ENCODE measurements around the gene GALNT9.
"Not testable (repeated sequence)": the region's sequence is repeated elsewhere in the genome, so short reads cannot be mapped to it uniquely, and the experiment has no call there.

Gene GALNT9

GRCh38 chr12:132210223-132211055, 119.0 kb downstream of the GALNT9 start:
- DNase-seq: no peak

GRCh38 chr12:132209619-132210222, 119.7 kb downstream of the GALNT9 start:
- DNase-seq: no peak

GRCh38 chr12:132208153-132208823, 121.1 kb downstream of the GALNT9 start:
- DNase-seq: no peak

GRCh38 chr12:132207083-132207775, 122.2 kb downstream of the GALNT9 start:
- DNase-seq: no peak

GRCh38 chr12:132206046-132206434, 123.3 kb downstream of the GALNT9 start:
- DNase-seq: no peak

GRCh38 chr12:132205271-132206045, 123.9 kb downstream of the GALNT9 start:
- no peak for DNase-seq

GRCh38 chr12:132204793-132205270, 124.6 kb downstream of the GALNT9 start:
- DNase-seq: no peak

- DNase-seq: no peak
Observed at GRCh38 chr12:132204063-132204792, 125.2 kb downstream of the GALNT9 start.

- no peak for DNase-seq
Observed at GRCh38 chr12:132202929-132203721, 126.3 kb downstream of the GALNT9 start.

- DNase-seq: no peak
Observed at GRCh38 chr12:132201391-132202120, 127.8 kb downstream of the GALNT9 start.

- DNase-seq: no peak
Observed at GRCh38 chr12:132200800-132201199, 128.6 kb downstream of the GALNT9 start.

- DNase-seq: no peak
Observed at GRCh38 chr12:132199526-132200319, 129.7 kb downstream of the GALNT9 start.

- DNase-seq: no peak
Observed at GRCh38 chr12:132199101-132199500, 130.3 kb downstream of the GALNT9 start.

GRCh38 chr12:132197581-132198354, 131.6 kb downstream of the GALNT9 start:
- DNase-seq: no peak

- DNase-seq: no peak
Observed at GRCh38 chr12:132196873-132197390, 132.5 kb downstream of the GALNT9 start.

- no peak for DNase-seq
Observed at GRCh38 chr12:132196038-132196872, 133.1 kb downstream of the GALNT9 start.

GRCh38 chr12:132195242-132195641, 134.1 kb downstream of the GALNT9 start:
- DNase-seq: not testable (repeated sequence)

All from NCI-H1105 (cell line).